CD14-positive monocyte (primary cell): ENCODE measurements around the gene STXBP5. TPM values are rescaled to one million over a fixed set of nuclear protein-coding genes. Genes with fewer than 3 reads are reported as not detected.

ENCODE experiments used
- DNase-seq, 3 donors: peaks; one replicate each; pipeline ENCODE4 v3.0.0-alpha.2; 2011 to 2022
- H2AFZ ChIP-seq: 2 replicates; pipeline ENCODE4 v1.6.0; 2012; ENCODE audit warnings: mild to moderate bottlenecking, low read depth, low read length, inconsistent platforms; ENCODE audit not compliant: insufficient read depth, poor library complexity, severe bottlenecking
- H3K27ac ChIP-seq, 2 donors: 1 replicate in 1 of 2; 2 replicates in 1 of 2; pipeline ENCODE4 v1.5.1; 2012 to 2013; ENCODE audit warnings: low read length in 2 of 2, control low read depth in 1 of 2, inconsistent platforms in 1 of 2, low read depth in 1 of 2, mild to moderate bottlenecking in 1 of 2
- H3K27me3 ChIP-seq, 2 donors: one replicate each; pipeline versions ENCODE4 v1.6.0 to v1.6.1; 2011 to 2013; ENCODE audit warnings: low read length in 2 of 2; ENCODE audit not compliant: control insufficient read depth in 2 of 2, insufficient read depth in 2 of 2
- H3K36me3 ChIP-seq, 2 donors: replicated peaks in 1 of 2; 1 replicate in 1 of 2; 2 replicates in 1 of 2; pipeline versions ENCODE4 v1.5.1 to v1.6.1; 2012 to 2013; ENCODE audit warnings: low read length in 2 of 2, control low read depth in 1 of 2, inconsistent platforms in 1 of 2, mild to moderate bottlenecking in 1 of 2; ENCODE audit not compliant: insufficient read depth in 2 of 2, control insufficient read depth in 1 of 2
- H3K4me1 ChIP-seq, 2 donors: 1 replicate in 1 of 2; 2 replicates in 1 of 2; pipeline versions ENCODE4 v1.5.1 to v1.6.1; 2012 to 2013; ENCODE audit warnings: low read length in 2 of 2, control low read depth in 1 of 2, inconsistent platforms in 1 of 2, mild to moderate bottlenecking in 1 of 2, moderate library complexity in 1 of 2; ENCODE audit not compliant: insufficient read depth in 2 of 2, control insufficient read depth in 1 of 2
- H3K4me2 ChIP-seq: replicated peaks from 2 replicates; pipeline ENCODE3; 2012; ENCODE audit warnings: low read length, moderate library complexity, mild to moderate bottlenecking; ENCODE audit not compliant: poor library complexity, severe bottlenecking; ENCODE audit errors: extremely low read depth
- H3K4me3 ChIP-seq, 3 experiments: fragments of 200-600 bp in 1 of 3; sonication (generic) in 1 of 3; replicated peaks in 1 of 3; 1 replicate in 2 of 3; 2 replicates in 1 of 3; pipeline ENCODE4 v1.5.1; 2011 to 2013; ENCODE audit warnings: low read length in 3 of 3, mild to moderate bottlenecking in 3 of 3, control low read depth in 2 of 3, low read depth in 2 of 3, inconsistent platforms in 1 of 3, moderate library complexity in 1 of 3
- H3K79me2 ChIP-seq: 2 replicates; pipeline ENCODE4 v1.6.0; 2012; ENCODE audit warnings: mild to moderate bottlenecking, control low read depth, inconsistent platforms, low read length, moderate library complexity; ENCODE audit not compliant: insufficient read depth
- H3K9ac ChIP-seq: 2 replicates; pipeline ENCODE4 v1.6.0; 2017; ENCODE audit warnings: low read length, mild to moderate bottlenecking; ENCODE audit not compliant: insufficient read depth, poor library complexity, severe bottlenecking
- H3K9me3 ChIP-seq, 2 donors: replicated peaks in 1 of 2; 1 replicate in 1 of 2; 2 replicates in 1 of 2; pipeline versions ENCODE4 v1.5.1 to v1.6.1; 2012 to 2013; ENCODE audit warnings: low read length in 2 of 2, control low read depth in 1 of 2; ENCODE audit not compliant: control insufficient read depth in 1 of 2, insufficient read depth in 1 of 2
- H4K20me1 ChIP-seq: 2 replicates; pipeline ENCODE4 v1.6.0; 2012; ENCODE audit warnings: mild to moderate bottlenecking, low read length, control low read depth, moderate library complexity; ENCODE audit not compliant: insufficient read depth
- H3K27ac Mint-ChIP-seq, 7 donors: one replicate each; pipeline ENCODE4 v1.8.0; 2020; ENCODE audit warnings: mild to moderate bottlenecking in 7 of 7, mixed read lengths in 7 of 7, moderate library complexity in 6 of 7, inconsistent platforms in 2 of 7
- H3K27me3 Mint-ChIP-seq, 3 donors: one replicate each; pipeline ENCODE4 v1.8.0; 2021 to 2022; ENCODE audit warnings: low read depth in 3 of 3, mild to moderate bottlenecking in 3 of 3, mixed read lengths in 3 of 3, moderate library complexity in 3 of 3, inconsistent platforms in 1 of 3
- H3K36me3 Mint-ChIP-seq, 2 donors: one replicate each; pipeline ENCODE4 v1.8.0; 2020; ENCODE audit warnings: mixed read lengths in 2 of 2, inconsistent platforms in 1 of 2, mild to moderate bottlenecking in 1 of 2
- H3K4me1 Mint-ChIP-seq: one replicate; pipeline ENCODE4 v1.8.0; 2020; ENCODE audit warnings: mild to moderate bottlenecking, mixed read lengths
- H3K4me3 Mint-ChIP-seq, 2 donors: one replicate each; pipeline ENCODE4 v1.8.0; 2020; ENCODE audit warnings: mild to moderate bottlenecking in 2 of 2, mixed read lengths in 2 of 2, moderate library complexity in 1 of 2
- H3K9me3 Mint-ChIP-seq, 7 donors: one replicate each; pipeline ENCODE4 v1.8.0; 2020 to 2022; ENCODE audit warnings: mixed read lengths in 7 of 7, mild to moderate bottlenecking in 6 of 7, moderate library complexity in 6 of 7, inconsistent platforms in 2 of 7
- WGBS: methylation state at CpG from one replicate; pipeline ENCODE4 v1.1.5; 2013; ENCODE audit warnings: missing lambda C conversion rate; ENCODE audit not compliant: insufficient coverage; 5-methylcytosine and 5-hydroxymethylcytosine counted together
- intact Hi-C, 2 donors: fragments of 100-400 bp; cut with micrococcal nuclease; formaldehyde crosslinking; loops; one replicate each; pipeline versions ENCODE4 v1.15.0 to v1.15.1; 2023
- polyA plus RNA-seq, 3 donors: library from polyadenylated mRNA; depleted of rRNA in 1 of 3; unstranded in 2 of 3; stranded (reverse) in 1 of 3; fragments of 300-500 nt in 2 of 3; fragments of >200 nt in 1 of 3; fragmentation: Illumina TruSeq in 2 of 3; gene quantifications; 1 replicate in 2 of 3; 2 replicates in 1 of 3; pipeline ENCODE4 v1.2.3, GENCODE V29; 2012 to 2021
- TF ChIP-seq, protein P1 (sequence below): fragments of 200-600 bp; IDR thresholded peaks from one replicate; pipeline ENCODE4 v1.8.0; 2022; ENCODE audit warnings: antibody characterized with exemption, mild to moderate bottlenecking

The STXBP5 gene
- polyA plus RNA-seq, 3 donors: 1.5 to 8.8 (median 2.0) TPM

DNA sequence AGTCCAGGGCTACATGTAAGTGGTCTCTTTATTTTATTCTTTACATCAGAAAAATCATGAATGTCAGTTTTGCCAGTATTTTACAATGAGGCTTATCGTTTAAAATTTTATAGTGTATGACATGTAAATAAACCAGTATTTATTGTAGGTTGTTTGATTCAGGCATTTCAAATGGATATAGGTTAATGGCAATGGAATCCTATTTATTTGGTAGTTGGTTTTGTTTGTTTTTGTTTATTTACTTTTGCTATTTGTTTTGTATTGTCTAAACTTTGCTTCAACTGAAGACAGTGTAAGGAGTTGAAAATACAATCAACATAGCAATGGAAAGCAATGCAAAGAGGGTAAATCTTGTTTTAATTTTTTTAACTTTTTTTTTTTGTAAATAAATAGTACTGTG, 185.2 kb downstream of the STXBP5 start:
- H3K9me3 ChIP-seq: no peaks in the 10 kb centered on the region
- no peak overlapping the region for H3K4me3 Mint-ChIP-seq
- no peak for DNase-seq
- intact Hi-C loops: no loop called here
- H3K27ac ChIP-seq: no peak overlapping the region
- no peaks in the 10 kb centered on the region for H3K4me1 ChIP-seq
- peaks cover under 1 to 1% (median 1%) of the 10 kb centered on the region in 3 donors for H3K27me3 Mint-ChIP-seq
- no peak overlapping the region for H3K4me2 ChIP-seq
- peaks cover 0 to under 1% (median 0%) of the 10 kb centered on the region in 7 donors for H3K9me3 Mint-ChIP-seq
- peaks cover 10 to 19% of the 10 kb centered on the region in 2 donors for H3K36me3 Mint-ChIP-seq
- WGBS: 100% methylated on average over 1 of the region's 1 CpG
- peaks cover 12 to 13% of the 10 kb centered on the region in 2 donors for H3K36me3 ChIP-seq
- H3K4me3 ChIP-seq: no peak overlapping the region
- no peaks in the 10 kb centered on the region for H3K79me2 ChIP-seq
- H4K20me1 ChIP-seq: no peaks in the 10 kb centered on the region
- TF ChIP-seq, protein P1, sequence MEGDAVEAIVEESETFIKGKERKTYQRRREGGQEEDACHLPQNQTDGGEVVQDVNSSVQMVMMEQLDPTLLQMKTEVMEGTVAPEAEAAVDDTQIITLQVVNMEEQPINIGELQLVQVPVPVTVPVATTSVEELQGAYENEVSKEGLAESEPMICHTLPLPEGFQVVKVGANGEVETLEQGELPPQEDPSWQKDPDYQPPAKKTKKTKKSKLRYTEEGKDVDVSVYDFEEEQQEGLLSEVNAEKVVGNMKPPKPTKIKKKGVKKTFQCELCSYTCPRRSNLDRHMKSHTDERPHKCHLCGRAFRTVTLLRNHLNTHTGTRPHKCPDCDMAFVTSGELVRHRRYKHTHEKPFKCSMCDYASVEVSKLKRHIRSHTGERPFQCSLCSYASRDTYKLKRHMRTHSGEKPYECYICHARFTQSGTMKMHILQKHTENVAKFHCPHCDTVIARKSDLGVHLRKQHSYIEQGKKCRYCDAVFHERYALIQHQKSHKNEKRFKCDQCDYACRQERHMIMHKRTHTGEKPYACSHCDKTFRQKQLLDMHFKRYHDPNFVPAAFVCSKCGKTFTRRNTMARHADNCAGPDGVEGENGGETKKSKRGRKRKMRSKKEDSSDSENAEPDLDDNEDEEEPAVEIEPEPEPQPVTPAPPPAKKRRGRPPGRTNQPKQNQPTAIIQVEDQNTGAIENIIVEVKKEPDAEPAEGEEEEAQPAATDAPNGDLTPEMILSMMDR: no peak
- no peaks in the 10 kb centered on the region for H3K4me1 Mint-ChIP-seq
- no peak overlapping the region for H2AFZ ChIP-seq
- no peak overlapping the region for H3K9ac ChIP-seq
- H3K27ac Mint-ChIP-seq: no peak overlapping the region
- no peaks in the 10 kb centered on the region for H3K27me3 ChIP-seq

DNA sequence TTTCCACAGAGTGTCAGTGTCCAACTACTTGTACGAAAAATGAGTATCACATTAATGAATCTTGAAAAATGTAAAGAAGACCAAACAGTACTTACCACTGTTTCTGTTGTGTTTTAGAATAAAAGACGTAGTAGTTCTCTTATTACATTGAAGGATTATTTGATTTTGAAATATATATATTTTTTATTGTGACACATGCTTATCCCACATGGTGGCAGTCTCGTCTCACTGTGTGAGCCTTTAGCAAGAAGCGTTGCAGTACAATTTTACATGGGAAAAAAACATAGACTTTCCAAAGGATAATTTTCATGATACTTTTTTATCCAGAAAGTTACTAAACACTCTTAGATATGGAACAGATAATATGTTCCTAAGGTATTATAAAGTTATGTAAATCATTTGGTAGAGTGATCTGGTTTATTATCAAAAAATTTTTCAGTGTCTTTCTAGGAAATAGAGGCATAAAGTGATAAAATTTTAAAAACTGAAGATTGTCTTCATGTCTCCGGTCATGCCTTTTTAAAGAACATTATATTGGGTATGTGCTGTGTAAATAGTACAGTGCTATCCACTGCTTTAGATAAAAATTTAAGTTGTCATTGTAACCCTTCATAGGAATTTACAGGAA, 186.8 kb downstream of the STXBP5 start:
- WGBS: no CpG with 5 or more reads among the region's 5 CpGs

More for the DNA sequence above, 186.8 kb downstream of the STXBP5 start:
- Histone ChIP-seq H3K36me3 (no peaks in the 10 kb centered on the region), H3K27ac (no peak overlapping the region), H4K20me1 (no peaks in the 10 kb centered on the region), H3K27me3 (no peaks in the 10 kb centered on the region), H3K79me2 (no peaks in the 10 kb centered on the region), H2AFZ (no peak overlapping the region), H3K4me3 (no peak overlapping the region), H3K4me1 (no peaks in the 10 kb centered on the region), H3K4me2 (no peak overlapping the region), H3K9ac (no peak overlapping the region), H3K9me3 (no peaks in the 10 kb centered on the region)
- peaks cover 1 to 2% (median 1%) of the 10 kb centered on the region in 3 donors for H3K27me3 Mint-ChIP-seq
- peaks cover 0 to 3% (median 0%) of the 10 kb centered on the region in 7 donors for H3K9me3 Mint-ChIP-seq
- TF ChIP-seq, protein P1: no peak
- H3K36me3 Mint-ChIP-seq: peaks cover 2 to 6% of the 10 kb centered on the region in 2 donors
- intact Hi-C loops: no loop called here
- no peak for DNase-seq
- no peak overlapping the region for H3K4me3 Mint-ChIP-seq
- H3K27ac Mint-ChIP-seq: no peak overlapping the region
- no peaks in the 10 kb centered on the region for H3K4me1 Mint-ChIP-seq
